Measurements from ENCODE around the gene BTG3. TPM values are rescaled to one million over a fixed set of nuclear protein-coding genes. Genes with fewer than 3 reads are reported as not detected.

Gene BTG3
- total RNA-seq = 23.5 and 24.2 TPM in 2 replicates

DNA sequence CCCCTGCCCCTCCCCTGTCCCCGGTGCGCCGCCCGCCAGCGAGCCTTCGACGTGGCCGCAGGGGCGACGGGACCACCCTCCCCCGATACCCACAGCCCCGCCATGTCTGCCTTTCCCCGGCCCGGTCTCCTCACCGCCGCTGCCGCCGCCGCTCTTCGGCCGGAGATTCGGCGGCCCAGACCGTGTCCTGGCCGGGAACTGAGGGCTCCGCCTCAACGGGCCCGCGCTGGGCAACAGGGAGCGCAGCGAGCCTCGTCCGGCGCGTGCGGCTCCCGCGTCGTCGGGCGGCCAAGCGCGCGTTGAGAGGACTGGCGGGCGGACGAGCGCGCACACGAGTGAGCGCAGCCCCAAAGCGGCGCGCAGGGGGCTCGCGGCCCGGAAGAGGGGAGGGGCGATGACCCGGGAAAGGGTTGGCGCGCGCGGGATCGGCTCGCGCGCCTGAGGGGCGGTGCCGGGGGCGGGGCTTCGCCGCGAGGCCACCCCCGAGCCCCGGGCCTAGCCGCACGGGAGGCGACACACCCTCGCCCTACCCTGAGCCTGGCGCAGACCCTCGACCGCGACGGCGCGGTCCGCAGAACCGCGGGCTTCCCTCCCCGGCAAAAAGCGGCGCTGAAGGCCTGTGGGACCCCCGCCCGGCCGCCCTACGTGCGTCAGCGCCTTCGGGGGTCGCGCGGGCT, at the start of gene BTG3:
Gene BTG3, minus strand, starts transcription at position 337 of the 677 bp plus-strand sequence. CDS start 3,757 bp downstream, outside the sequence.

Small RNAs within 50 kb of the gene (small RNA-seq; reads per million reads assigned to genes)
- gene RF00019 = not detected

Other genes with a start within 250 kb of the BTG3 start
- 15.2 and 22.5 TPM in 2 replicates for gene CXADR, start 99.9 kb downstream of the BTG3 start, total RNA-seq
- 4.6 and 5.3 TPM in 2 replicates for gene C21orf91, start 206.5 kb upstream of the BTG3 start, total RNA-seq

Measured in vein endothelial cell (primary cell).